ENCODE measurements around the gene TBC1D9B. TPM values are rescaled to one million over a fixed set of nuclear protein-coding genes. Genes with fewer than 3 reads are reported as not detected.

The TBC1D9B gene
- total RNA-seq, 1 experiment from 2014 or later: 70.9 TPM

GRCh38 chr5:179863449-179864085 lies 44.1 kb downstream of the TBC1D9B start (continued):
- no peak for TF ChIP-seq PREB (CRISPR knock-in tag; IDR thresholded peaks at IDR 0.05; ENCODE audit: borderline replicate concordance)
- TF ChIP-seq ZSCAN18 (CRISPR knock-in tag; IDR thresholded peaks at IDR 0.05): no peak
- no peak for TF ChIP-seq ZNF138 (CRISPR knock-in tag; conservative IDR thresholded peaks at IDR 0.05)
- TF ChIP-seq SP1 (CRISPR knock-in tag; conservative IDR thresholded peaks at IDR 0.05): no peak

- Mint-ChIP-seq H3K4me1 (peaks cover 16% of the 10 kb centered on the region), H3K27me3 (ENCODE audit: low read depth) (no peaks in the 10 kb centered on the region; the same call in 1 of the 2 replicates), H3K9me3 (peaks cover 7% of the 10 kb centered on the region), H3K27ac (no peak overlapping the region), H3K36me3 (peaks cover 42% of the 10 kb centered on the region), H3K4me3 (no peak overlapping the region)
- DNase-seq (ENCODE audit: low spot score) (no peak), ATAC-seq (no peak)
- ChIA-PET CTCF (interaction anchor here (0.6 kb wide), 1 partner anchor 1612 kb away, joined by 3 read pairs; no protein-coding TSS in a partner anchor), POLR2A (no interaction called here)
- no peak for TF ChIP-seq ZNF263 (CRISPR knock-in tag; IDR thresholded peaks at IDR 0.05; ENCODE audit: low read depth)
- no peak for TF ChIP-seq OVOL2 (CRISPR knock-in tag; IDR thresholded peaks at IDR 0.05; ENCODE audit: borderline replicate concordance)
- no peak for TF ChIP-seq ZNF396 (CRISPR knock-in tag; IDR thresholded peaks at IDR 0.05; ENCODE audit: borderline replicate concordance)
- TF ChIP-seq E2F4 (CRISPR knock-in tag; IDR thresholded peaks at IDR 0.05; ENCODE audit: borderline replicate concordance, low read depth): no peak
- no peak for TF ChIP-seq ATF6 (CRISPR knock-in tag; IDR thresholded peaks at IDR 0.05)
Measured at GRCh38 chr5:179862891-179863290, 44.8 kb downstream of the TBC1D9B start.

GRCh38 chr5:179862296-179862695 lies 45.4 kb downstream of the TBC1D9B start:
- ChIA-PET CTCF (no interaction called here), POLR2A (no interaction called here)
- H3K27ac Mint-ChIP-seq: no peak overlapping the region
- no peak overlapping the region for H3K4me3 Mint-ChIP-seq
- H3K27me3 Mint-ChIP-seq (ENCODE audit: low read depth): no peaks in the 10 kb centered on the region; the same call in 1 of the 2 replicates
- ATAC-seq: no peak
- H3K36me3 Mint-ChIP-seq: peaks cover 40% of the 10 kb centered on the region
- peaks cover 20% of the 10 kb centered on the region for H3K4me1 Mint-ChIP-seq
- H3K9me3 Mint-ChIP-seq: peaks cover 7% of the 10 kb centered on the region
- DNase-seq (ENCODE audit: low spot score): no peak
- no peak for TF ChIP-seq FOXP4 (CRISPR knock-in tag; IDR thresholded peaks at IDR 0.05)
- no peak for TF ChIP-seq OVOL2 (CRISPR knock-in tag; IDR thresholded peaks at IDR 0.05; ENCODE audit: borderline replicate concordance)
- no peak for TF ChIP-seq ZBTB21 (CRISPR knock-in tag; IDR thresholded peaks at IDR 0.05; ENCODE audit: borderline replicate concordance)
- no peak for TF ChIP-seq FOXP1 (CRISPR knock-in tag; IDR thresholded peaks at IDR 0.05; ENCODE audit: borderline replicate concordance)
- no peak for TF ChIP-seq USF2 (CRISPR knock-in tag; IDR thresholded peaks at IDR 0.05)
- TF ChIP-seq ZNF121 (CRISPR knock-in tag; IDR thresholded peaks at IDR 0.05): no peak
- TF ChIP-seq SMAD3 (CRISPR knock-in tag; IDR thresholded peaks at IDR 0.05; ENCODE audit: borderline replicate concordance): no peak
- no peak for TF ChIP-seq ZSCAN18 (CRISPR knock-in tag; IDR thresholded peaks at IDR 0.05)
- TF ChIP-seq ZNF671 (CRISPR knock-in tag; IDR thresholded peaks at IDR 0.05): no peak
- no peak for TF ChIP-seq NFYB (CRISPR knock-in tag; conservative IDR thresholded peaks at IDR 0.05; ENCODE audit: low read depth)
- TF ChIP-seq IRF2 (CRISPR knock-in tag; IDR thresholded peaks at IDR 0.05; ENCODE audit: borderline replicate concordance, low read depth): no peak
- no peak for TF ChIP-seq CTCF (IDR thresholded peaks at IDR 0.05)
